A549 (cell line): ENCODE data around the gene PTGDS. TPM values are rescaled to one million over a fixed set of nuclear protein-coding genes. Genes with fewer than 3 reads are reported as not detected.

ENCODE experiments used
- ATAC-seq, 2 experiments: fragments of 200-7000 bp in 1 of 2; fragments of >200 bp in 1 of 2; cut with Nextera tagmentation in 1 of 2; cut with Tn5 transposase in 1 of 2; 3 replicates each; pipeline versions ENCODE4 v1.8.0 to v1.9.1; 2018 to 2020; ENCODE audit warnings: mild to moderate bottlenecking in 1 of 2, moderate library complexity in 1 of 2
- CTCF ChIA-PET: fragments of 300-600 bp; sonication (Branson Sonifier 250); formaldehyde crosslinking; extraction: SDS; loops from one replicate; lab custom pipeline; 2021; ENCODE audit warnings: antibody characterized with exemption, inconsistent platforms; lab: Yijun Ruan, JAX
- POLR2A ChIA-PET: fragments of 350-600 bp; formaldehyde crosslinking; extraction: SDS; loops from one replicate; lab custom pipeline; 2021; ENCODE audit warnings: antibody characterized with exemption, inconsistent platforms; lab: Yijun Ruan, JAX
- DNase-seq, 2 experiments: peaks; one replicate each; pipeline versions ENCODE4 v3.0.0 to v3.0.0-alpha.2; 2011 to 2016; ENCODE audit warnings: low read depth in 1 of 2, low spot score in 1 of 2
- FAIRE-seq: peaks from 2 replicates; lab custom pipeline; 2011; peaks lifted over from hg19 to GRCh38; lab: Jason Lieb, UNC
- H3K27ac ChIP-seq, 2 experiments: fragments of >200 bp; sonication (Bioruptor Twin); formaldehyde crosslinking; 3 replicates each; pipeline ENCODE4 v1.5.1; 2016 to 2017
- H3K4me1 ChIP-seq: fragments of >200 bp; sonication (Bioruptor Twin); formaldehyde crosslinking; 3 replicates; pipeline ENCODE4 v1.6.1; 2016
- H3K4me2 ChIP-seq: fragments of >200 bp; sonication (Bioruptor Twin); formaldehyde crosslinking; 3 replicates; pipeline ENCODE4 v1.6.1; 2016
- H3K4me3 ChIP-seq: fragments of >200 bp; sonication (Bioruptor Twin); formaldehyde crosslinking; 3 replicates; pipeline ENCODE4 v1.5.1; 2016
- H3K9me3 ChIP-seq: fragments of >200 bp; sonication (Bioruptor Twin); formaldehyde crosslinking; 3 replicates; pipeline ENCODE4 v1.6.1; 2016
- BCL3 ChIP-seq: fragments of >200 bp; sonication (Bioruptor Twin); formaldehyde crosslinking; IDR thresholded peaks from 3 replicates; pipeline ENCODE4 v1.6.1; 2016
- CBX2 ChIP-seq: fragments of 200-600 bp; sonication (generic); IDR thresholded peaks from 2 replicates; pipeline ENCODE4 v1.6.1; 2016; ENCODE audit warnings: low read depth, mild to moderate bottlenecking, borderline replicate concordance
- CBX8 ChIP-seq: fragments of 200-600 bp; sonication (generic); IDR thresholded peaks from 2 replicates; pipeline ENCODE4 v1.6.1; 2016
- CHD4 ChIP-seq: fragments of 200-600 bp; sonication (generic); IDR thresholded peaks from 2 replicates; pipeline ENCODE4 v1.6.1; 2016; ENCODE audit warnings: antibody characterized with exemption, mild to moderate bottlenecking, borderline replicate concordance
- CTCF ChIP-seq: fragments of >200 bp; sonication (Bioruptor Twin); formaldehyde crosslinking; IDR thresholded peaks from 3 replicates; pipeline ENCODE4 v1.5.1; 2016
- ESRRA ChIP-seq: fragments of 150-350 bp; IDR thresholded peaks from 2 replicates; pipeline ENCODE4 v1.6.1; 2014; ENCODE audit warnings: mild to moderate bottlenecking, low read length, borderline replicate concordance
- FOSB ChIP-seq: fragments of 250-450 bp; sonication (Bioruptor Pico); IDR thresholded peaks from 2 replicates; pipeline ENCODE4 v1.5.0; 2020; ENCODE audit warnings: mild to moderate bottlenecking, moderate library complexity
- FOSL2 ChIP-seq, 2 experiments: fragments of 450-650 bp in 1 of 2; fragments of >200 bp in 1 of 2; sonication (Bioruptor Twin) in 1 of 2; formaldehyde crosslinking; IDR thresholded peaks; 2 replicates each; pipeline versions ENCODE4 v1.5.0 to v1.6.1; 2016 to 2020; ENCODE audit warnings: mild to moderate bottlenecking in 1 of 2, moderate library complexity in 1 of 2
- HOXB5 ChIP-seq: fragments of 250-450 bp; sonication (Bioruptor Pico); IDR thresholded peaks from 2 replicates; pipeline ENCODE4 v1.5.0; 2020; ENCODE audit warnings: mild to moderate bottlenecking, moderate library complexity
- KDM1A ChIP-seq: fragments of 200-600 bp; sonication (generic); IDR thresholded peaks from 2 replicates; pipeline ENCODE4 v1.6.1; 2016; ENCODE audit warnings: low read depth, mild to moderate bottlenecking
- KDM5A ChIP-seq: fragments of 200-600 bp; sonication (generic); IDR thresholded peaks from 2 replicates; pipeline ENCODE4 v1.6.1; 2016; ENCODE audit warnings: antibody characterized with exemption, mild to moderate bottlenecking
- NPAS2 ChIP-seq: fragments of 250-450 bp; sonication (Bioruptor Pico); IDR thresholded peaks from 2 replicates; pipeline ENCODE4 v1.8.0; 2022; ENCODE audit warnings: mild to moderate bottlenecking, moderate library complexity, borderline replicate concordance
- PHF8 ChIP-seq: fragments of 200-600 bp; sonication (generic); IDR thresholded peaks from 2 replicates; pipeline ENCODE4 v1.6.1; 2016; ENCODE audit warnings: low read depth, mild to moderate bottlenecking, antibody characterized with exemption, moderate library complexity, borderline replicate concordance
- POLR2AphosphoS2 ChIP-seq: conservative IDR thresholded peaks from 2 replicates; pipeline ENCODE4 v1.6.1; 2012; ENCODE audit warnings: low read length, improper control_type of control experiment, inconsistent platforms
- RNF2 ChIP-seq: fragments of 200-600 bp; sonication (generic); IDR thresholded peaks from 2 replicates; pipeline ENCODE4 v1.6.1; 2016; ENCODE audit warnings: low read depth, mild to moderate bottlenecking, antibody characterized with exemption, moderate library complexity, borderline replicate concordance
- SMC3 ChIP-seq: fragments of >200 bp; sonication (Bioruptor Twin); formaldehyde crosslinking; IDR thresholded peaks from 3 replicates; pipeline ENCODE4 v1.6.1; 2018; ENCODE audit warnings: inconsistent platforms
- TFCP2L1 ChIP-seq: fragments of 250-450 bp; sonication (Bioruptor Pico); IDR thresholded peaks from 2 replicates; pipeline ENCODE4 v1.5.0; 2021; ENCODE audit warnings: mild to moderate bottlenecking
- TP53 ChIP-seq: fragments of 250-450 bp; sonication (Bioruptor Pico); IDR thresholded peaks from 2 replicates; pipeline ENCODE4 v1.5.0; 2021; ENCODE audit warnings: mild to moderate bottlenecking, moderate library complexity
- ZC3H11A ChIP-seq: fragments of 450-650 bp; IDR thresholded peaks from 2 replicates; pipeline ENCODE4 v1.6.1; 2014; ENCODE audit warnings: antibody characterized with exemption, mild to moderate bottlenecking
- ZNF302 ChIP-seq: fragments of 250-450 bp; sonication (Bioruptor Pico); IDR thresholded peaks from 2 replicates; pipeline ENCODE4 v1.9.0; 2021; ENCODE audit warnings: inconsistent platforms, mild to moderate bottlenecking, moderate library complexity
- WGBS: methylation state at CpG from one replicate; pipeline ENCODE4 v1.1.6; 2017; ENCODE audit errors: missing lambda C conversion rate; 5-methylcytosine and 5-hydroxymethylcytosine counted together
- polyA plus RNA-seq, 4 experiments: library from polyadenylated mRNA; depleted of rRNA in 3 of 4; stranded (reverse); fragments of >200 nt; fragmentation: RNase III in 1 of 4; extraction: RNeasy Plus Mini Kit Qiagen cat#74134 plus additional on column Dnase treatment in 1 of 4; gene quantifications; 2 replicates in 3 of 4; 3 replicates in 1 of 4; pipeline ENCODE4 v1.2.3, GENCODE V29; 2011 to 2017

Gene PTGDS
- polyA plus RNA-seq, 2 of the 4 experiments (the other 2 are of a cell fraction), result 0.26 to 0.31 TPM

DNA sequence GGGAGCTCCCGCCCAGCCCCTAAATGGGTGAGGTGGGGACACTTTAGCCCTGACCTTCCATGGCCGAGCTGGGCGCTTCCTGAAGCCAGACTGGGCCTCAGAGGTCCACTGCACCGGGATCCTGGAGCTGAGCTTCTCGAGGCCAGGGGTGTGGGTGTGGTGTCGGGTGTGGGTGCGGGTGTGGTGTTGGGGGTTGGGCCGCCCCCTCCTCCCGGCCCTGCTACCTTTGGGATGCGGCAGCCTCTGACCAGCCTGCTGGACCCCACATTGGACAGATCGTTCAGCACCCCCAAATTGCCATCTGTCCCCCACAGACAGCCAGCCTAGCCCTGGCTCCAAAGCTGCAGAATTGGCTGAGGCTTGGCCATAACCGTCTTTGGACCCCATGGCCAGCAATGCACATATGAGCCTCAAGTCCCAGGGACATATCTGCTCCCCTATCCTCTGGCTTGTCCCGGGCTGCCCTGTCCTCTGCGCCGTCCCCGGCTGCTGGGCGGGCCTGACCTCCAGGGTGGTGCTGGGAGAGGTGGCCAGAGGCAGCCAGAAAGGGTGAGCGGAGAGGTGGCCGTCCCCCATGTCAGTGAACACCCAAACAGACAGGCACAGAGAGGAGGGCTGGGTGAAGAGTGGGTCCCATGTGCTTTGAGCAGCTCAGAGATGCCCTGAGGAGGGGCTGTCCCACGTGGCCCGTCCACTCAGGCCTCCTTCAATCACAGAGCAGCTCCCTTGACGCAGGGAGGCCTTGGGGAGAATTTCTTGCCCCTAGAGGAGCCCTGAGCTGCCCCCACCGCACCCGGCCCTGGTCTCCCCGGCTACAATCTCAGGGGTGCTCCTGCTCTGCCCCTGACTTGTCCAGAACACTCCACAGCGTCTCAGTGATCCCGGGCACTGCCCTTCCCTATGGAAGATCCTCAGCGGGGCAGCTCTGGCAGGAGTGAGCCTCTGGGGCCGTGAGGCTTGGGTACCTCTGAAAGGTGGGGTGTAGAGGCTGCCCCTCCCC is 3.4 kb upstream of the PTGDS start:
- TF ChIP-seq NPAS2 (CRISPR knock-in tag) (no peak), KDM1A (no peak), CHD4 (no peak), BCL3 (no peak), FOSL2 (IDR thresholded peaks at IDR 0.05) (no peak), FOSL2 (CRISPR knock-in tag; IDR thresholded peaks at IDR 0.05) (no peak)
- TF ChIP-seq, all 56 proteins: peak for 0
- POLR2A ChIA-PET, result no interaction called here
- Histone ChIP-seq H3K4me2 (no peak overlapping the region), H3K27ac (no peak overlapping the region), H3K9me3 (no peaks in the 10 kb centered on the region), H3K4me3 (no peak overlapping the region), H3K4me1 (peaks cover 14% of the 10 kb centered on the region)
- CTCF ChIA-PET, result interaction anchor here (0.6 to 7.8 kb wide), 9 partner anchors 10 to 73 kb away, joined by 3 to 64 read pairs (median 4); partner anchors contain the start of genes ABCA2, C8G and FBXW5
- FAIRE-seq, result no peak
- no peak for ATAC-seq
- DNase-seq, result no peak
- 85% methylated on average over 22 of the region's 29 CpGs for WGBS

- H3K27ac ChIP-seq, result no peak overlapping the region
- 66% methylated on average over 11 of the region's 15 CpGs for WGBS
- ChIA-PET CTCF (interaction anchor here (1.0 to 7.8 kb wide), 7 partner anchors 8 to 72 kb away, joined by 3 to 64 read pairs (median 5); partner anchors contain the start of genes ABCA2, C8G and FBXW5), POLR2A (no interaction called here)
- ATAC-seq (no peak), DNase-seq (no peak), FAIRE-seq (no peak)
- H3K4me3 ChIP-seq, result no peak overlapping the region
- peaks cover 14% of the 10 kb centered on the region for H3K4me1 ChIP-seq
- no peak overlapping the region for H3K4me2 ChIP-seq
- H3K9me3 ChIP-seq, result no peaks in the 10 kb centered on the region
- TF ChIP-seq POLR2AphosphoS2 (no peak), KDM5A (no peak), TFCP2L1 (CRISPR knock-in tag) (no peak), CBX2 (no peak), BCL3 (no peak), SMC3 (no peak), CBX8 (no peak), ZNF302 (no peak), HOXB5 (CRISPR knock-in tag) (no peak), ESRRA (no peak), ZC3H11A (no peak), RNF2 (no peak), FOSB (CRISPR knock-in tag) (no peak), TP53 (CRISPR knock-in tag) (no peak)
Measured at GRCh38 chr9:136974817-136975535, 2.3 kb upstream of the PTGDS start.

- CTCF ChIA-PET, result interaction anchor here (1.0 to 7.8 kb wide), 7 partner anchors 9 to 60 kb away, joined by 3 to 64 read pairs (median 5); partner anchors contain the start of genes ABCA2, C8G and FBXW5
- WGBS, result 85% methylated on average over 13 of the region's 14 CpGs
- H3K4me3 ChIP-seq, result no peak overlapping the region
- DNase-seq, result no peak
- no peaks in the 10 kb centered on the region for H3K9me3 ChIP-seq
- no peak overlapping the region for H3K27ac ChIP-seq
- TF ChIP-seq CTCF, result 0 out of 3 replicates have a peak, but pooled peaks have one; percentile 8
- TF ChIP-seq PHF8, result no peak
- no peak overlapping the region for H3K4me2 ChIP-seq
- POLR2A ChIA-PET, result no interaction called here
- ATAC-seq, result no peak
- no peak for FAIRE-seq
- H3K4me1 ChIP-seq, result peaks cover 14% of the 10 kb centered on the region
Measured at GRCh38 chr9:136975644-136976043, 1.7 kb upstream of the PTGDS start.
